ENCODE data around the gene IPO8. TPM values are rescaled to one million over a fixed set of nuclear protein-coding genes. Genes with fewer than 3 reads are reported as not detected.

IPO8 gene
- total RNA-seq, 1 donor from 2014 or later, result 39.2 TPM

- H3K9me3 ChIP-seq (ENCODE audit: insufficient read depth, low read depth, low read length), result no peaks in the 10 kb centered on the region
- H3K4me2 ChIP-seq (ENCODE audit: low read length), result no peak overlapping the region
- Mint-ChIP-seq H3K27ac (ENCODE audit: unreplicated experiment) (no peak overlapping the region), H3K9me3 (ENCODE audit: unreplicated experiment) (peaks cover 2% of the 10 kb centered on the region), H3K36me3 (ENCODE audit: low read depth, unreplicated experiment) (no peaks in the 10 kb centered on the region), H3K4me1 (ENCODE audit: low read depth, unreplicated experiment) (no peaks in the 10 kb centered on the region), H3K27me3 (ENCODE audit: low read depth, unreplicated experiment) (peaks cover 2% of the 10 kb centered on the region), H3K4me3 (ENCODE audit: unreplicated experiment) (no peak overlapping the region)
- H4K20me1 ChIP-seq (ENCODE audit: insufficient read depth, low read length), result no peaks in the 10 kb centered on the region
- H3K9ac ChIP-seq (ENCODE audit: low read length), result no peak overlapping the region
- no peak overlapping the region for H3K4me3 ChIP-seq (ENCODE audit: insufficient read depth, low read depth, low read length)
- no peaks in the 10 kb centered on the region for H3K4me1 ChIP-seq (ENCODE audit: insufficient read depth, low read length)
- DNase-seq (ENCODE audit: low read depth) (no peak), FAIRE-seq (no peak)
- no peak for TF ChIP-seq CTCF (IDR thresholded peaks at IDR 0.05; ENCODE audit: insufficient read depth, low read depth, low read length)
- no peak for TF ChIP-seq EZH2 (IDR thresholded peaks at IDR 0.05; ENCODE audit: insufficient read depth, low read length)
- no peaks in the 10 kb centered on the region for H3K27me3 ChIP-seq (ENCODE audit: insufficient read depth, low read length)
- no peak overlapping the region for H3K27ac ChIP-seq (ENCODE audit: low read depth, low read length)
- H3K36me3 ChIP-seq (ENCODE audit: insufficient read depth, low read length), result no peaks in the 10 kb centered on the region
- no peaks in the 10 kb centered on the region for H3K79me2 ChIP-seq (ENCODE audit: insufficient read depth, low read length)
- no peak overlapping the region for H2AFZ ChIP-seq (ENCODE audit: low read depth, low read length)
Observed at GRCh38 chr12:30587782-30588181, 107.9 kb downstream of the IPO8 start.

GRCh38 chr12:30585877-30586276 is 109.8 kb downstream of the IPO8 start:
- Mint-ChIP-seq H3K4me3 (ENCODE audit: unreplicated experiment) (no peak overlapping the region), H3K9me3 (ENCODE audit: unreplicated experiment) (peaks cover 2% of the 10 kb centered on the region), H3K27me3 (ENCODE audit: low read depth, unreplicated experiment) (peaks cover 2% of the 10 kb centered on the region), H3K4me1 (ENCODE audit: low read depth, unreplicated experiment) (no peaks in the 10 kb centered on the region), H3K27ac (ENCODE audit: unreplicated experiment) (no peak overlapping the region), H3K36me3 (ENCODE audit: low read depth, unreplicated experiment) (no peaks in the 10 kb centered on the region)
- Histone ChIP-seq H3K4me3 (ENCODE audit: insufficient read depth, low read depth, low read length) (no peak overlapping the region), H3K4me1 (ENCODE audit: insufficient read depth, low read length) (no peaks in the 10 kb centered on the region), H3K27ac (ENCODE audit: low read depth, low read length) (no peak overlapping the region), H3K79me2 (ENCODE audit: insufficient read depth, low read length) (no peaks in the 10 kb centered on the region), H3K36me3 (ENCODE audit: insufficient read depth, low read length) (no peaks in the 10 kb centered on the region), H3K9me3 (ENCODE audit: insufficient read depth, low read depth, low read length) (no peaks in the 10 kb centered on the region), H2AFZ (ENCODE audit: low read depth, low read length) (no peak overlapping the region), H3K9ac (ENCODE audit: low read length) (no peak overlapping the region), H3K4me2 (ENCODE audit: low read length) (no peak overlapping the region), H3K27me3 (ENCODE audit: insufficient read depth, low read length) (no peaks in the 10 kb centered on the region), H4K20me1 (ENCODE audit: insufficient read depth, low read length) (no peaks in the 10 kb centered on the region)
- DNase-seq (ENCODE audit: low read depth) (no peak), FAIRE-seq (no peak)
- TF ChIP-seq EZH2 (IDR thresholded peaks at IDR 0.05; ENCODE audit: insufficient read depth, low read length) (no peak), CTCF (IDR thresholded peaks at IDR 0.05; ENCODE audit: insufficient read depth, low read depth, low read length) (no peak)

- H3K4me1 Mint-ChIP-seq (ENCODE audit: low read depth, unreplicated experiment), result no peaks in the 10 kb centered on the region
- Histone ChIP-seq H3K4me3 (ENCODE audit: insufficient read depth, low read depth, low read length) (no peak overlapping the region), H2AFZ (ENCODE audit: low read depth, low read length) (no peak overlapping the region), H4K20me1 (ENCODE audit: insufficient read depth, low read length) (no peaks in the 10 kb centered on the region), H3K27ac (ENCODE audit: low read depth, low read length) (no peak overlapping the region), H3K27me3 (ENCODE audit: insufficient read depth, low read length) (no peaks in the 10 kb centered on the region), H3K4me2 (ENCODE audit: low read length) (no peak overlapping the region), H3K4me1 (ENCODE audit: insufficient read depth, low read length) (no peaks in the 10 kb centered on the region), H3K9ac (ENCODE audit: low read length) (no peak overlapping the region), H3K9me3 (ENCODE audit: insufficient read depth, low read depth, low read length) (no peaks in the 10 kb centered on the region), H3K36me3 (ENCODE audit: insufficient read depth, low read length) (no peaks in the 10 kb centered on the region), H3K79me2 (ENCODE audit: insufficient read depth, low read length) (no peaks in the 10 kb centered on the region)
- H3K27ac Mint-ChIP-seq (ENCODE audit: unreplicated experiment), result no peak overlapping the region
- H3K36me3 Mint-ChIP-seq (ENCODE audit: low read depth, unreplicated experiment), result no peaks in the 10 kb centered on the region
- TF ChIP-seq CTCF (IDR thresholded peaks at IDR 0.05; ENCODE audit: insufficient read depth, low read depth, low read length), result no peak
- TF ChIP-seq EZH2 (IDR thresholded peaks at IDR 0.05; ENCODE audit: insufficient read depth, low read length), result no peak
- H3K4me3 Mint-ChIP-seq (ENCODE audit: unreplicated experiment), result no peak overlapping the region
- no peaks in the 10 kb centered on the region for H3K9me3 Mint-ChIP-seq (ENCODE audit: unreplicated experiment)
- DNase-seq (ENCODE audit: low read depth), result peak; percentile 33
- no peak for FAIRE-seq
- peaks cover 2% of the 10 kb centered on the region for H3K27me3 Mint-ChIP-seq (ENCODE audit: low read depth, unreplicated experiment)
Observed at GRCh38 chr12:30582943-30583342, 112.7 kb downstream of the IPO8 start.
